GM12891 (cell line): ENCODE measurements around the gene TMEM220.

ENCODE experiments used
- PAX5 ChIP-seq: IDR thresholded peaks from 2 replicates; pipeline ENCODE4 v1.6.1; 2011; ENCODE audit warnings: low read length, moderate library complexity, mild to moderate bottlenecking; ENCODE audit not compliant: insufficient read depth, severe bottlenecking
- POLR2A ChIP-seq: IDR thresholded peaks from 2 replicates; pipeline ENCODE4 v1.6.1; 2011; ENCODE audit warnings: low read depth, low read length, control low read depth
- POLR2AphosphoS5 ChIP-seq: IDR thresholded peaks from 2 replicates; pipeline ENCODE4 v1.6.1; 2011; ENCODE audit warnings: low read depth, low read length, control low read depth
- POU2F2 ChIP-seq: IDR thresholded peaks from 2 replicates; pipeline ENCODE4 v1.6.1; 2011; ENCODE audit warnings: low read depth, mild to moderate bottlenecking, control low read depth, low read length, moderate library complexity
- SPI1 ChIP-seq: IDR thresholded peaks from 2 replicates; pipeline ENCODE4 v1.6.1; 2011; ENCODE audit warnings: low read depth, low read length, control low read depth
- TAF1 ChIP-seq: IDR thresholded peaks from 2 replicates; pipeline ENCODE4 v1.6.1; 2011; ENCODE audit warnings: low read depth, low read length, control low read depth

GRCh38 chr17:10739386-10739785 is 9.6 kb upstream of the TMEM220 start:
- TF ChIP-seq POLR2A (no peak), POU2F2 (no peak), TAF1 (no peak), POLR2AphosphoS5 (no peak), SPI1 (no peak), PAX5 (no peak)
